Right ventricle myocardium superior (tissue), 1 donor: Measurements from ENCODE around the gene IFT22. TPM values are rescaled to one million over a fixed set of nuclear protein-coding genes. Genes with fewer than 3 reads are reported as not detected.
A peak's percentile ranks its signal among the peaks of the same experiment; 100 is the strongest.
"Not testable (repeated sequence)": the region's sequence is repeated elsewhere in the genome, so short reads cannot be mapped to it uniquely, and the experiment has no call there.

Experiments
- ATAC-seq: fragments of 200-7000 bp; cut with Tn5 transposase; one replicate; pipeline ENCODE4 v1.9.1; 2020; ENCODE audit warnings: mild to moderate bottlenecking; ENCODE audit not compliant: poor library complexity
- DNase-seq: peaks from one replicate; pipeline ENCODE4 v3.0.0-alpha.2; 2020
- intact Hi-C: fragments of 100-400 bp; cut with DNase I; formaldehyde crosslinking; loops from one replicate; pipeline ENCODE4 v1.11.2; 2022
- long read RNA-seq: library from polyadenylated mRNA; unstranded; transcript quantifications from one replicate; pipeline ENCODE4 v2.0.0, GENCODE V29; 2021
- total RNA-seq: library from RNA; stranded (reverse); fragmentation: NEBNext Ultra II Directional; extraction: Animal tissue kit (Norgen Biotek cat#: 25700); gene quantifications from one replicate; pipeline ENCODE4 v1.2.1, GENCODE V29; 2021
- donor health status: DM: no; HTN: yes; CAD: no; lungs with severe emphysema.

IFT22 gene
- 28.5 TPM for total RNA-seq
- long read RNA-seq, transcript IFT22-201 (5 exons, 1,130 nt), result major isoform, 13 of 27 reads
- long read RNA-seq, partial matches to known transcripts, result 4 of 27 reads
- long read RNA-seq, other reads (novel, unspliced or antisense), result 3 of 27 reads

GRCh38 chr7:101321491-101322401, at the start of gene IFT22:
IFT22 (minus strand) TSS chr7:101321812; CDS start chr7:101321709, 103 bp downstream.
- peak; percentile 94 for DNase-seq
- ATAC-seq, result peak; percentile 100
- intact Hi-C loops, result no loop called here

DNA sequence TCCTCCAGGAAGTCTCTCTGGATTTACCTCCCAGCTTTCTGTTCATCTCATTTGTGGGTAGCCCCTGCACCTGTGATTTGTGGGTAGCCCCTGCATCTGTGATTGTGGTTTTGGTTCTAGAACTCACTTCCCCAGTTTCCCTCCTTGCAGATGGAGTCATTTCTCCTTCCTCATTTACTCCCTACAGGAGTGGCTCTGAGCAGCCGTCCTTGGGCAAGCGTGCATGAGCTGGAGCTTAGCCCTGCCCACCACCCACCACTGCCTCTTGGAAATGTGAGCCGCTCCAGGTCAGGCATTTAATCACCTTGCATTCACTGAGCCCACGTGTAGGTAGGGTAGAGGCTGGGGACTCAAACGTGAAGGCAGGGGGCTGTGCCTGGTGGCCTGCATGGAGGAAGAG, 49.2 kb upstream of the IFT22 start:
- intact Hi-C loops, result loop anchor here (10.0 kb wide), 1 partner anchor 164 kb away; no protein-coding TSS in a partner anchor
- no peak for ATAC-seq
- no peak for DNase-seq

DNA sequence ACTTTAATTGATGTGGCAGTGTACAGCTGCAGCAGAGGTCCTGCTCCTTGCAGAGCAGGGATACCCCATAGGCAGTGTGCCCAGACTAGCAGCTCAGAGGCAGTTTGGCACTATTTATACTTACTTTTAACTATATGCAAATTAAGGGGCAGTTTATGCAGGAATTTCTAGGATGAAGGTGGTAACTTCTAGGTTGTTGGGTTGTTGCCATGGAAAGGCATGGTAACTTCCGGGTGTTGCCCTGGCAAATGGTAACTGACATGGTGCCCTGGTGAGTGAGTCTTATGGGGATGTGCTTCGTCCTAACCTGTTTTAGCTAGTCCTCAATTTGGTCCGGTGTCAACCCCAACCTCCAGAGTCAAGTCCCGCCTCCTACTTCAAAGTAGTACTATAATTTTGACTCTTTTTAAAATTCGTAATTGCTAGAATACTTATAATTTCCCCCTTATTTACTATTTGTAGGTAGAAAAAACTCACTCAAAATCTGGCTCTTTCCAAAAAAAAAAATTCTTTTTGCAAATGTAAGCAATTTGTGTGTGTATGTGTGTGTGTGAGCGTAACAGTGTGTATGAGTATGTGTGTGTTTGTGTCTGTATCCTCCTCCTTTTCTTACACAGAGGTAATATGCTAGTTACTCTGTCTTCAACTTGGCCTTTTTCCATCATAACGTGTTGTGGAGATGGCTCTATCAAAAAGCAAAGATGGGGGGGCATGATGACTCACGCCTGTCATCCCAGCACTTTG, 47.0 kb upstream of the IFT22 start:
- ATAC-seq (no peak), DNase-seq (no peak)
- intact Hi-C loops, result no loop called here

GRCh38 chr7:101367676-101368075, 46.1 kb upstream of the IFT22 start:
- intact Hi-C loops, result no loop called here
- no peak for DNase-seq
- ATAC-seq, result no peak

DNA sequence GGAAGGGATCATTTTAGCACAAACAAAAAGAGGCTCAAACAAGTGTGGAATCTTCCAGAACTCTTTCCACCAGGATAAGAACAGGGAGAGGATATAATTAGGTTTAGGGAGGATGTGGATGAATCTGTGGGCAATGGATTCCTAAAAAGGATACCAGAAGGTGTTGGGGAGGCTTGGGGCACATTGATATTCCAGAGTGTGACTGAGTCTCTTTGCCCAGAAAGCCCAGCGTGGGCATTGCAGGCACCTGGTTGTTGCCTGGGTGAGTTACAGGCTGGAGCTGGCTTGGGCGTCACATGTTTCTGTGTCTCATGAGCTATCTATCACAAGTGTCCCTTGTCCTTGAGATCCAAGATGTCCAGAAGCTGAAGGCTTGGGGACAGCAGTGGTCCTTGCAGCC, 44.3 kb upstream of the IFT22 start:
- ATAC-seq, result no peak

DNA sequence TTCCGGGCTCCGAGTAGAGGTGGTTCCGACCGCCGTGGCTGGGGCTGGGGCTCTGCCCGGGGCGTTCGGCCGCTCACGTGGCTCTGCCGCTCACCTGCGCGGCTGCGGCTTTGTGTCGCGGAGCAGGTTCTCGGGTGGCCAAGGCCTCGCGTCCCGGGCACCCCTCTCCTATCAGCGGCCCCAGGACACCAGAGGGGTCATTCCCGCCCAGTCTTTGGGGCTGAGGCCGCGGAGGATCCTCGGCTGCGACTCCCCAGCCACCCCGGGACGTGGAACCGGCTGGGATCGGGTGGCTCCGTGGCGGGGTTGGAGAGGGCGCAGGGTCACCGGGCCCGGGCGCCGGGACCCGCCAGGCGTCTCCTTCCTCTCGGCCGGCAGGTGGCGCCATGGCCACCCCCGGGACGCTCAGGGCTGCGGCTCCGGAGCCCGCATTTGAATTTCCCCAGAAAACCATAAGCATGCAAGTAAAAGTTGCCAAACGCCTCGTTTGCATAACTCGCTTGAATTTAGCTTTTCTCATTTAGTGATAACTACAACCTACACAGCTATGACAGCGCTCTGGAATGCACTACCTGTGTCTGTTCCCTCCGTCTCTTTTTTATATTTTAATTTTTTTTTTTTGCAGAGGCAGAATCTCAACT, 42.2 kb upstream of the IFT22 start:
- peak; percentile 98 for ATAC-seq
- DNase-seq, result peak; percentile 77
- intact Hi-C loops, result no loop called here

More for the DNA sequence above, 44.3 kb upstream of the IFT22 start:
- intact Hi-C loops, result no loop called here
- no peak for DNase-seq

GRCh38 chr7:101363196-101363733, 41.7 kb upstream of the IFT22 start:
- intact Hi-C loops, result no loop called here
- peak; percentile 25 for ATAC-seq

DNA sequence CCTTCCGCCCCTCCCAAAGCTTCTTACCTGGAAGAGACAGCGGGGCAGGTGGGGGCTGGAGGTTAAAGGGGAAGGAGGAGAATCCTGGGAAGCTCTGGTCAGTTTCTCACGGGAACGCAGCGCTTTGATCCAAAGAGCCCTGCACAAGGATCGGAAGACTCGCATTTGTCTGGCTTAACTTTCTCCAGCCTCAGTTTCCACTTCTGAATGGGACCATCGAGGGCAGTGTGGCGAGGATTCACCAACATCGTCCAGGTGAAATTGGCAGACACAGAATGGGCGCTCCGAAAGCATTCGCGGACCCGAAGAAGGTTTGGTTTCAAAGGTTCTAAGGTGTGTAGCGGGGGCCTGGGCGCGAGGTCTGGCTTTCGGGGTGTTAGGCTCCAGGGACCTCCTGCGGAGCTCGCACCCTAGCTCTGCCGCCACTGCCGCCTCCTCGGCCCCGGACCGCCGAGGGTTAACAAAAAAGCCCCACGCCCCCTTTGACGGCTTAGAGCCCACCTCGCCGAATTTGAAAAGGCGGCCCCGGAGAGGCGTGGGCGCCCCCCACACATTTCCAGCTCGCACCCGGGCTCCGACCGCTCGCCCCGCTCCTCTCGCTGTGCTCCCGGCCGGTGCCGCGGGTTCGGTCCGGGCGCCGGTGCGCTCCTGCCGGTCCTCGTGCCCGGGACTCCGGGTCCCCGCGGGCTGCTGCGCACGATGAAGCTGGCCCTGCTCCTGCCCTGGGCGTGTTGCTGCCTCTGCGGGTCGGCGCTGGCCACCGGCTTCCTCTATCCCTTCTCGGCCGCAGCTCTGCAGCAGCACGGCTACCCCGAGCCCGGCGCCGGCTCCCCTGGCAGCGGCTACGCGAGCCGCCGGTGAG, 41.0 kb upstream of the IFT22 start, which contains the start of gene COL26A1:
Gene COL26A1 (plus strand): TSS at position 542 of the 862 bp plus-strand sequence. CDS start 158 bp downstream, at position 700.
- DNase-seq (peak; percentile 53), ATAC-seq (peak; percentile 78)
- intact Hi-C loops, result no loop called here

More at GRCh38 chr7:101363196-101363733, 41.7 kb upstream of the IFT22 start:
- no peak for DNase-seq

DNA sequence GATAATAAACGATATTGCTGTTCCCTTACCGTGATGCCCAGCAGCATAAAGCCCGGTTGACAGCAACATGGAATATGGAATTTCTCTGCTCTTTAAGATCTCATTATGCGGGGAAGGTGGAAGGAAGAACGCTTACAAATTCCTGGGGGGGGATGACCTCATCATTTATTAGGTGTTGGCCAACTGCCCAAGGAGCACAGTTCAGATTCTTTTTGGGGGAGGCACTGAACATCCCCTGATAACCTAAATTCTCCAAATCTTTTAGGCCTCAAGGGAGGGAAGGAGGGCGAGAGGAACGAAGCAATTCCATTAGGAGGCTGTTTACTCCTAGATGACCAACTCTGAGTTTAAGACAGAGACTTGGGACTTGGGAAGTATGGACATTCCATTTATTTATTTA, 35.8 kb upstream of the IFT22 start:
- ATAC-seq, result no peak
- intact Hi-C loops, result no loop called here
- DNase-seq, result no peak

- intact Hi-C loops, result no loop called here
- ATAC-seq (no peak), DNase-seq (no peak)
Observed at GRCh38 chr7:101352920-101353308, 31.3 kb upstream of the IFT22 start.

DNA sequence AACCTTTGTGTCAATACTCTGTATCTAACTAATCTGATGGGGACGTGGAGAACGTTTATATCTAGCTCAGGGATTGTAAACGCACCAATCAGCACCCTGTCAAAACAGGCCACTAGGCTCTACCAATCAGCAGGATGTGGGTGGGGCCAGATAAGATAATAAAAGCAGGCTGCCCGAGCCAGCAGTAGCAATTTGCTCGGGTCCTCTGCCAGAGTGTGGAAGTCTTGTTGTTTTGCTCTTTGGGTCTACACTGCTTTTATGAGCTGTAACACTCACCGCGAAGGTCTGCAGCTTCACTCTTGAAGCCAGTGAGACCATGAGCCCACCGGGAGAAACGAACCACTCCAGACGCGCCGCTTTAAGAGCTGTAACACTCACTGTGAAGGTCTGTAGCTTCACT, 27.7 kb upstream of the IFT22 start:
- DNase-seq, intact Hi-C loops, ATAC-seq: not testable (repeated sequence)

- intact Hi-C loops, result not testable (repeated sequence)
Observed at GRCh38 chr7:101348456-101349067, 26.9 kb upstream of the IFT22 start.

GRCh38 chr7:101347477-101347876, 25.9 kb upstream of the IFT22 start:
- intact Hi-C loops, result no loop called here

More at GRCh38 chr7:101348456-101349067, 26.9 kb upstream of the IFT22 start:
- DNase-seq, ATAC-seq: not testable (repeated sequence)

GRCh38 chr7:101342892-101343291, 21.3 kb upstream of the IFT22 start:
- intact Hi-C loops, result no loop called here
- DNase-seq (no peak), ATAC-seq (no peak)

More at GRCh38 chr7:101347477-101347876, 25.9 kb upstream of the IFT22 start:
- no peak for ATAC-seq
- no peak for DNase-seq

DNA sequence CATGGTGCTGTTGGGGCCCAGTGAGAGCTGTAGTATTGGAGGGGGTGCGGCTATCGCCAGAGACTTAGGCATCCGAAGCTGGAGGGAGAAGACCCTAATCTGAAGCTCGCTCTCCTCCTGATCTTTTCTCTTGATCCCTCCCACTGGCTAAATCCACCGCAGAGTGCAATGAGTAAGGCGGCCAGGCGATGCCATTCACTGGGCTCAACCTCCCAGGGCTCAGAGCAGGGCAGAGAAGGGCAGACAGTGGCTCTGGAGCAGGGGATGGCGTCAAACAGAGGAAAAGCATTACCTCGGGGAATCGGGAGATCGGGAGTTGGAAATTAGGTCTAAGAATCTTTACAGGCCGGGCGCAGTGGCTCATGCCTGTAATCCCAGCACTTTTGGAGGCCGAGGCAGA, 18.8 kb upstream of the IFT22 start:
- no peak for ATAC-seq
- no peak for DNase-seq
- intact Hi-C loops, result no loop called here

DNA sequence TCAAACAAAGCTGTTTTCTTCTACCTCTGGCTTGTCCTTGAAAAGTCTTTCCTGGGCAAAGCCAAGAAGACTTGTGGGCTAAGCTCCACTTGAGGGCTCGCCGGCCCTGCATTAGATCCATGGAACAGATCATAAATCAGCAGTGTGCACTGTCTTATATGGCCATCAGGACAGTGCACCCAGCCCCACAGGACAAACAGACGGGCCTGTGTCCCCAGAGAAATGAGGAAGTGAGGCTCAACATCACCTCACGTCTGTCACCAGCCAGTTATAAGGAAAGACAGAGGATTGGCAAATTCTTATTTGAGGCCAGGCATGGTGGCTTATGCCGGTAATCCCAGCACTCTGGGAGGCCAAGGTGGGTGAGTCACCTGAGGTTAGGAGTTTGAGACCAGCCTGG, 12.3 kb upstream of the IFT22 start:
- DNase-seq (no peak), ATAC-seq (no peak)
- intact Hi-C loops, result no loop called here

DNA sequence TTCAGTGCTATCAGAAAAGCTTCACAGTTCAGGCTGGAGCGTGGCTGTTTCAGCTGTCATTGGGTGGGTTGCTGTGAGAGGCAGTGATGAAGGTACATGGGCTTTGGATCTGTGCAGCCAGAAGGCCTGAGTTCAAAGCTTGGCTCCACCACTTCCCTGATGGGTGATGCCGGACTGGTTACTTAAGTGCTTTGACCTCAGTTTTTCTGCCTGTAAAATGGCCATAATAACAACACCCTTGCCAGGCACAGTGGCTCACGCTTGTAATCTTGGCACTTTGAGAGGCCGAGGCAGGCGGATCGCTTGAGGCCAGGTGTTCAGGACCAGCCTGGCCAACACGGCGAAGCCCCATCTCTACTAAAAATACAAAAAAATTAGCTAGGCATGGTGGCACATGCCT, 10.4 kb upstream of the IFT22 start:
- intact Hi-C loops, result no loop called here
- DNase-seq, result no peak
- ATAC-seq, result no peak
